WERI-Rb-1 (cell line): Measurements from ENCODE around the gene MED26.
A peak's percentile ranks its signal among the peaks of the same experiment; 100 is the strongest.

Experiments used
- DNase-seq: peaks from one replicate; pipeline ENCODE4 v3.0.0-alpha.2; 2020
- H3K27ac ChIP-seq: fragments of 250-450 bp; sonication (Bioruptor Pico); 2 replicates; pipeline ENCODE4 v1.5.1; 2020; ENCODE audit warnings: mild to moderate bottlenecking, moderate library complexity
- H3K27me3 ChIP-seq: fragments of 250-450 bp; sonication (Bioruptor Pico); 2 replicates; pipeline ENCODE4 v1.5.1; 2021; ENCODE audit warnings: mild to moderate bottlenecking, low read depth, moderate library complexity; ENCODE audit not compliant: insufficient read depth, severe bottlenecking
- H3K36me3 ChIP-seq: fragments of 250-450 bp; sonication (Bioruptor Pico); 2 replicates; pipeline ENCODE4 v1.5.1; 2020; ENCODE audit warnings: mild to moderate bottlenecking, moderate library complexity
- H3K4me3 ChIP-seq: 2 replicates; pipeline ENCODE4 v1.5.1; 2011; ENCODE audit warnings: low read depth, mild to moderate bottlenecking, control low read depth, low read length
- H3K9me3 ChIP-seq: fragments of 250-450 bp; sonication (Bioruptor Pico); 2 replicates; pipeline ENCODE4 v1.5.1; 2021; ENCODE audit warnings: mild to moderate bottlenecking, moderate library complexity; ENCODE audit not compliant: severe bottlenecking
- CTCF ChIP-seq: IDR thresholded peaks from 2 replicates; pipeline ENCODE4 v1.5.1; 2011; ENCODE audit warnings: low read depth, mild to moderate bottlenecking, control low read depth, inconsistent platforms, low read length

The MED26 gene

GRCh38 chr19:16573925-16574324, 54.1 kb downstream of the MED26 start:
- Histone ChIP-seq H3K9me3 (no peaks in the 10 kb centered on the region), H3K36me3 (peaks cover 63% of the 10 kb centered on the region), H3K27me3 (no peaks in the 10 kb centered on the region), H3K27ac (no peak overlapping the region), H3K4me3 (no peak overlapping the region)
- TF ChIP-seq CTCF, result no peak
- no peak for DNase-seq

- H3K27ac ChIP-seq, result peak overlapping the region; percentile 80; the same call in 1 of the 2 replicates
These were observed 54.7 kb downstream of the MED26 start for GRCh38 chr19:16573296-16573695.

GRCh38 chr19:16572332-16573211, 55.4 kb downstream of the MED26 start, which contains the start of gene SLC35E1:
TSS of gene SLC35E1 (minus strand) at chr19:16572415. CDS start at chr19:16572364, 51 bp downstream.
- Histone ChIP-seq H3K27ac (peak within 1 kb of the TSS; percentile 80), H3K36me3 (peaks cover 57% of the 10 kb centered on the region), H3K4me3 (peak within 1 kb of the TSS; percentile 84), H3K27me3 (no peaks in the 10 kb centered on the region), H3K9me3 (no peaks in the 10 kb centered on the region)
- no peak for TF ChIP-seq CTCF
- DNase-seq, result peak; percentile 96

More at GRCh38 chr19:16573296-16573695, 54.7 kb downstream of the MED26 start:
- Histone ChIP-seq H3K27me3 (no peaks in the 10 kb centered on the region), H3K9me3 (no peaks in the 10 kb centered on the region), H3K4me3 (peak overlapping the region; percentile 84), H3K36me3 (peaks cover 57% of the 10 kb centered on the region)
- no peak for DNase-seq
- TF ChIP-seq CTCF, result no peak

GRCh38 chr19:16571822-16572331, 56.1 kb downstream of the MED26 start:
- TF ChIP-seq CTCF, result no peak
- Histone ChIP-seq H3K36me3 (peaks cover 59% of the 10 kb centered on the region), H3K4me3 (peak overlapping the region; percentile 55), H3K27me3 (no peaks in the 10 kb centered on the region), H3K9me3 (no peaks in the 10 kb centered on the region), H3K27ac (peak overlapping the region; percentile 76)
- no peak for DNase-seq

- Histone ChIP-seq H3K36me3 (peaks cover 59% of the 10 kb centered on the region), H3K27me3 (no peaks in the 10 kb centered on the region), H3K9me3 (no peaks in the 10 kb centered on the region), H3K4me3 (peak overlapping the region; percentile 55), H3K27ac (no peak overlapping the region)
- TF ChIP-seq CTCF, result no peak
- no peak for DNase-seq
These were observed 56.7 kb downstream of the MED26 start for GRCh38 chr19:16571283-16571682.
